ENCODE results near the gene NBPF12. TPM values are rescaled to one million over a fixed set of nuclear protein-coding genes. Genes with fewer than 3 reads are reported as not detected.
"Not testable (repeated sequence)": the region's sequence is repeated elsewhere in the genome, so short reads cannot be mapped to it uniquely, and the experiment has no call there.

Gene NBPF12
- total and polyA plus RNA-seq, 2 donors (not counting 1 experiment from before 2014, with no cell fraction given), result 19.4 to 43.6 TPM

DNA sequence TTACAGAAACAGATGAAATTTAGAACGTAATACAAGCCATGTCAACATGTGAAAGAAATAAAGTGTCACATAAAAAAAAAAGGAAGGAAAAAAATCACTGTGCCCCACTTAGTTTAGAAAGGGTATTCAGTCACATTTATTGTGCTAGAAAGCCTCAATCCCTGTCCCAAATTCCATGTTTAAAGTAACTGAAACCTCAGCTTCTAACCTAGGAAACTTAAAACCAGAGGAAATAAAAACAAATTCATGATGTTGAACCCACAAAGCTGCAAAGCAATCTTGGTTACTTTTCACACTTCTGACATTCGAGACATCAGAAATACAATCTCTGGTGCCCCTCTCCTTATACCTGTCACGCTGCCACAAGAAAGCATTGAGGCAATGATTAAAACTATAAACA lies 101.8 kb downstream of the NBPF12 start:
- no peak overlapping the region for H3K4me3 ChIP-seq (ENCODE audit: control extremely low read depth in 1 of 5, extremely low read depth in 1 of 5, insufficient read depth in 1 of 5, low read depth in 2 of 5, low read length in 4 of 5)
- no peak overlapping the region for H3K27ac ChIP-seq (ENCODE audit: low read length in 2 of 2)
- no peak for TF ChIP-seq EZH2 (IDR thresholded peaks at IDR 0.05; ENCODE audit: borderline replicate concordance, insufficient read depth, low read depth, low read length, poor library complexity, severe bottlenecking)
- no peak overlapping the region for H2AFZ ChIP-seq (ENCODE audit: insufficient read depth, low read depth, low read length, poor library complexity, severe bottlenecking)
- H3K27me3 ChIP-seq (replicated peaks in 1 of 4; ENCODE audit: control extremely low read depth in 1 of 4, control insufficient read depth in 3 of 4, insufficient read depth in 4 of 4, low read length in 3 of 4), result no peaks in the 10 kb centered on the region
- no peaks in the 10 kb centered on the region for H4K20me1 ChIP-seq (ENCODE audit: control insufficient read depth, insufficient read depth, low read length, poor library complexity, severe bottlenecking)
- DNase-seq (no peak), ATAC-seq (ENCODE audit: low read depth) (no peak)
- Mint-ChIP-seq H3K27ac (no peak overlapping the region), H3K9me3 (ENCODE audit: insufficient read depth) (peaks cover 3% of the 10 kb centered on the region), H3K27me3 (no peaks in the 10 kb centered on the region), H3K4me1 (peaks cover 25% of the 10 kb centered on the region), H3K4me3 (no peak overlapping the region)
- no peaks in the 10 kb centered on the region for H3K36me3 ChIP-seq (replicated peaks in 1 of 2; ENCODE audit: control extremely low read depth in 1 of 2, control insufficient read depth in 1 of 2, extremely low read depth in 1 of 2, insufficient read depth in 2 of 2, low read length in 1 of 2)
- no peaks in the 10 kb centered on the region for H3K9me3 ChIP-seq (ENCODE audit: control extremely low read depth in 1 of 3, control insufficient read depth in 2 of 3, insufficient read depth in 1 of 3, low read length in 2 of 3)
- ChIA-PET CTCF (no interaction called here), POLR2A (no interaction called here)
- 100% methylated on average over 1 of the region's 3 CpGs for WGBS (ENCODE audit: insufficient coverage)
- H3K4me2 ChIP-seq (replicated peaks; ENCODE audit: low read depth, low read length, poor library complexity, severe bottlenecking), result no peak overlapping the region
- intact Hi-C loops (cut with micrococcal nuclease), result no loop called here
- H3K79me2 ChIP-seq (ENCODE audit: control insufficient read depth, insufficient read depth, low read length), result no peaks in the 10 kb centered on the region
- H3K9ac ChIP-seq (ENCODE audit: low read length), result no peak overlapping the region
- H3K4me1 ChIP-seq (ENCODE audit: control insufficient read depth in 2 of 2, insufficient read depth in 2 of 2, low read length in 2 of 2), result peaks cover 12 to 18% of the 10 kb centered on the region in 2 donors

DNA sequence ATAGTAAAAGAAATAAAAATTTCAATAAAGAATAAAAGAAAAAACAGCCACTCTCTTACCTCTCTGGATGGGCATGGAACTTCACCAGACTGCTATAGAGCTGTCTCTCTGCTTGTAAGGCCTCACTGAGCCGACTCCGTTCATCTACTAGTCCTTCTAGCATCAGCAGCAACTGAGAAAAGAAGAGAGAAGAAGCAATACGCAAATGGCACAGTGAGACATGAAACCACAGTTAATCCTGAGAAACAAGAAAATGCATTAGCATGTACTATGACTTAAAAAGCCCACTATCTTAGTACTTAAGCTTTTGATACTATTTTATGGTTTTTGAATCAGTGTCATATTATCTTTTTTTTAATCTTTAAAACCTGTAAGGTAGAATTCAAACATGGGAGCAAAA lies 104.8 kb downstream of the NBPF12 start:
- peak overlapping the region in 2 of 5 experiments; percentile 11 to 18 for H3K4me3 ChIP-seq (ENCODE audit: control extremely low read depth in 1 of 5, extremely low read depth in 1 of 5, insufficient read depth in 1 of 5, low read depth in 2 of 5, low read length in 4 of 5)
- ChIA-PET POLR2A (interaction anchor here (0.7 to 2.5 kb wide), 2 partner anchors 37 to 482 kb away, joined by 5 to 7 read pairs; no protein-coding TSS in a partner anchor), CTCF (interaction anchor here (2.2 kb wide), 1 partner anchor 30 kb away, joined by 5 read pairs; no protein-coding TSS in a partner anchor)
- H3K79me2 ChIP-seq (ENCODE audit: control insufficient read depth, insufficient read depth, low read length); H3K36me3 ChIP-seq (replicated peaks in 1 of 2; ENCODE audit: control extremely low read depth in 1 of 2, control insufficient read depth in 1 of 2, extremely low read depth in 1 of 2, insufficient read depth in 2 of 2, low read length in 1 of 2); ATAC-seq (ENCODE audit: low read depth); DNase-seq; H3K9me3 ChIP-seq (ENCODE audit: control extremely low read depth in 1 of 3, control insufficient read depth in 2 of 3, insufficient read depth in 1 of 3, low read length in 2 of 3); H3K27me3 Mint-ChIP-seq; intact Hi-C loops (cut with micrococcal nuclease); H3K9me3 Mint-ChIP-seq (ENCODE audit: insufficient read depth); H3K27me3 ChIP-seq (replicated peaks in 1 of 4; ENCODE audit: control extremely low read depth in 1 of 4, control insufficient read depth in 3 of 4, insufficient read depth in 4 of 4, low read length in 3 of 4); H4K20me1 ChIP-seq (ENCODE audit: control insufficient read depth, insufficient read depth, low read length, poor library complexity, severe bottlenecking): not testable (repeated sequence)
- Mint-ChIP-seq H3K4me1 (peaks cover 47% of the 10 kb centered on the region), H3K4me3 (peak overlapping the region; percentile 4), H3K27ac (peak overlapping the region; percentile 69)
- H3K4me1 ChIP-seq (ENCODE audit: control insufficient read depth in 2 of 2, insufficient read depth in 2 of 2, low read length in 2 of 2), result peaks cover 37 to 43% of the 10 kb centered on the region in 2 donors
- peak overlapping the region; percentile 3 for H3K4me2 ChIP-seq (replicated peaks; ENCODE audit: low read depth, low read length, poor library complexity, severe bottlenecking)
- H3K27ac ChIP-seq (ENCODE audit: low read length in 2 of 2), result peak overlapping the region in 1 of 2 donors; percentile 48
- H2AFZ ChIP-seq (ENCODE audit: insufficient read depth, low read depth, low read length, poor library complexity, severe bottlenecking), result peak overlapping the region; percentile 44
- no CpG with 5 or more reads among the region's 3 CpGs for WGBS (ENCODE audit: insufficient coverage)
- H3K9ac ChIP-seq (ENCODE audit: low read length), result peak overlapping the region; percentile 6

DNA sequence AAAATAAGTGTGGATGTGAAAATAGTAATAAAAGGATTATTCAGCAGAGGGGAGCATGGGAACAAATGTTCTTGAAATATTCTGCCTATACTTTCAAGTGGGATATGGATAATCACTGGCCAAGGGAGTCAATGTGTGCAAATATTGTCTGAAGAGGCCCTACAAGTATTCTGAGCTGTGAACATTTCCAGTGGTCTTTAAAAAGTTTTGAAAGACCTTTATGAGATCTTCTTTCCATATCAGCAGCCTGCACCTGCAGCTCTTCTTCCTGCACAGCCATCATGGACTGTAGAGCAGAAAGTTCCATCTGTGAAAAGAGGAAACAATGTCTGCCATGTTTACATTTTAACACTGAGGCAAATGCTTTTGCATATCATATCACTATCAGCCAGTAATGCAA lies 106.4 kb downstream of the NBPF12 start:
- peak overlapping the region; percentile 14 for H3K4me2 ChIP-seq (replicated peaks; ENCODE audit: low read depth, low read length, poor library complexity, severe bottlenecking)
- Mint-ChIP-seq H3K4me1 (peaks cover 58% of the 10 kb centered on the region), H3K4me3 (peak overlapping the region; percentile 64), H3K27ac (peak overlapping the region; percentile 87)
- intact Hi-C loops (cut with micrococcal nuclease); H3K27me3 ChIP-seq (replicated peaks in 1 of 4; ENCODE audit: control extremely low read depth in 1 of 4, control insufficient read depth in 3 of 4, insufficient read depth in 4 of 4, low read length in 3 of 4); H3K4me3 ChIP-seq (ENCODE audit: control extremely low read depth in 1 of 5, extremely low read depth in 1 of 5, insufficient read depth in 1 of 5, low read depth in 2 of 5, low read length in 4 of 5); H3K9me3 ChIP-seq (ENCODE audit: control extremely low read depth in 1 of 3, control insufficient read depth in 2 of 3, insufficient read depth in 1 of 3, low read length in 2 of 3); H3K9me3 Mint-ChIP-seq (ENCODE audit: insufficient read depth); H2AFZ ChIP-seq (ENCODE audit: insufficient read depth, low read depth, low read length, poor library complexity, severe bottlenecking); H3K27me3 Mint-ChIP-seq; H3K9ac ChIP-seq (ENCODE audit: low read length); H4K20me1 ChIP-seq (ENCODE audit: control insufficient read depth, insufficient read depth, low read length, poor library complexity, severe bottlenecking); H3K36me3 ChIP-seq (replicated peaks in 1 of 2; ENCODE audit: control extremely low read depth in 1 of 2, control insufficient read depth in 1 of 2, extremely low read depth in 1 of 2, insufficient read depth in 2 of 2, low read length in 1 of 2); H3K79me2 ChIP-seq (ENCODE audit: control insufficient read depth, insufficient read depth, low read length): not testable (repeated sequence)
- DNase-seq (peak; percentile 15), ATAC-seq (ENCODE audit: low read depth) (peak; percentile 61)
- H3K27ac ChIP-seq (ENCODE audit: low read length in 2 of 2), result peak overlapping the region in 1 of 2 donors; percentile 34
- POLR2A ChIA-PET, result interaction anchor here (1.5 to 2.5 kb wide), 3 partner anchors 28 to 40 kb away, joined by 3 to 8 read pairs (median 5); no protein-coding TSS in a partner anchor
- CTCF ChIA-PET, result interaction anchor here (1.3 kb wide), 1 partner anchor 19 kb away, joined by 3 read pairs; no protein-coding TSS in a partner anchor
- peaks cover 48 to 49% of the 10 kb centered on the region in 2 donors for H3K4me1 ChIP-seq (ENCODE audit: control insufficient read depth in 2 of 2, insufficient read depth in 2 of 2, low read length in 2 of 2)

All from B cell (primary cell).